Panc1 (cell line): ENCODE measurements around the gene TADA1. TPM values are rescaled to one million over a fixed set of nuclear protein-coding genes. Genes with fewer than 3 reads are reported as not detected.

Experiments used
- ATAC-seq: fragments of 200-7000 bp; cut with Tn5 transposase; 2 replicates; pipeline ENCODE4 v1.9.1; 2020; ENCODE audit warnings: mild to moderate bottlenecking, moderate library complexity
- BruUV-seq: library from RNA; stranded (reverse); fragments of 400-500 nt; replicated peaks from 2 replicates; lab custom pipeline; 2021; lab: Mats Ljungman, UMichigan
- CTCF ChIA-PET: fragments of 300-600 bp; sonication (Branson Sonifier 250); formaldehyde crosslinking; loops from one replicate; lab custom pipeline; 2022; ENCODE audit warnings: antibody characterized with exemption; lab: Charles Lee
- POLR2A ChIA-PET: fragments of 300-600 bp; sonication (Branson Sonifier 250); formaldehyde crosslinking; loops from one replicate; lab custom pipeline; 2022; ENCODE audit warnings: antibody characterized with exemption; lab: Charles Lee
- DNase-seq: peaks from one replicate; pipeline ENCODE4 v3.0.0-alpha.2; 2010; ENCODE audit warnings: low read depth, low spot score
- H3K27ac ChIP-seq: 2 replicates; pipeline ENCODE4 v1.5.1; 2011; ENCODE audit warnings: mild to moderate bottlenecking, low read length, inconsistent platforms
- H3K27me3 ChIP-seq: fragments of 200-500 bp; sonication (Bioruptor generic); 2 replicates; pipeline ENCODE4 v1.6.0; 2014; ENCODE audit warnings: low read length, inconsistent platforms; ENCODE audit not compliant: control insufficient read depth, insufficient read depth
- H3K36me3 ChIP-seq: fragments of 200-500 bp; sonication (Bioruptor generic); 2 replicates; pipeline ENCODE4 v1.5.1; 2014; ENCODE audit warnings: inconsistent platforms, mild to moderate bottlenecking, low read length, moderate library complexity; ENCODE audit not compliant: control insufficient read depth, insufficient read depth
- H3K4me1 ChIP-seq: 2 replicates; pipeline ENCODE4 v1.5.1; 2011; ENCODE audit warnings: inconsistent platforms, mild to moderate bottlenecking, low read length, moderate library complexity; ENCODE audit not compliant: control insufficient read depth, insufficient read depth
- H3K4me3 ChIP-seq, 2 experiments: 2 replicates each; pipeline ENCODE4 v1.5.1; 2011 to 2012; ENCODE audit warnings: low read depth in 2 of 2, low read length in 2 of 2, mild to moderate bottlenecking in 2 of 2, inconsistent platforms in 1 of 2, moderate library complexity in 1 of 2
- H3K9me3 ChIP-seq: fragments of 200-500 bp; sonication (Bioruptor generic); 2 replicates; pipeline ENCODE4 v1.5.1; 2014; ENCODE audit warnings: low read depth, mild to moderate bottlenecking, inconsistent platforms, low read length, moderate library complexity; ENCODE audit not compliant: control insufficient read depth, insufficient read depth
- CTCF ChIP-seq: fragments of 450-650 bp; IDR thresholded peaks from 2 replicates; pipeline ENCODE4 v1.5.1; 2017; ENCODE audit warnings: mild to moderate bottlenecking
- POLR2AphosphoS5 ChIP-seq: IDR thresholded peaks from 2 replicates; pipeline ENCODE4 v1.6.1; 2012; ENCODE audit warnings: mild to moderate bottlenecking, low read depth, low read length, moderate library complexity
- REST ChIP-seq, 2 experiments: IDR thresholded peaks; 2 replicates each; pipeline ENCODE4 v1.6.1; 2011 to 2012; ENCODE audit warnings: low read depth in 2 of 2, control low read depth in 1 of 2, low read length in 1 of 2, mild to moderate bottlenecking in 1 of 2, moderate library complexity in 1 of 2; ENCODE audit not compliant: insufficient read depth in 1 of 2
- SIN3A ChIP-seq: IDR thresholded peaks from 2 replicates; pipeline ENCODE4 v1.6.1; 2012; ENCODE audit warnings: low read depth, mild to moderate bottlenecking, low read length, moderate library complexity, borderline replicate concordance; ENCODE audit not compliant: insufficient read depth
- TCF7L2 ChIP-seq: IDR thresholded peaks from 2 replicates; pipeline ENCODE4 v1.6.1; 2011; ENCODE audit warnings: mild to moderate bottlenecking, low read depth, low read length, inconsistent platforms
- in situ Hi-C: cut with HindIII; loops from 2 replicates; pipeline ENCODE4 v1.10.0; 2016; ENCODE audit warnings: low sequenced_read_pairs, low pct_unique_long_range_greater_than_20kb
- intact Hi-C: fragments of 100-400 bp; cut with micrococcal nuclease; formaldehyde crosslinking; loops from one replicate; pipeline ENCODE4 v1.10.0; 2022; ENCODE audit not compliant: unreplicated experiment
- total RNA-seq: library from RNA; stranded (reverse); gene quantifications from one replicate; pipeline ENCODE4 v1.2.1, GENCODE V29; 2021; ENCODE audit not compliant: unreplicated experiment

The TADA1 gene
- total RNA-seq, 1 experiment from 2014 or later: 12.3 TPM

DNA sequence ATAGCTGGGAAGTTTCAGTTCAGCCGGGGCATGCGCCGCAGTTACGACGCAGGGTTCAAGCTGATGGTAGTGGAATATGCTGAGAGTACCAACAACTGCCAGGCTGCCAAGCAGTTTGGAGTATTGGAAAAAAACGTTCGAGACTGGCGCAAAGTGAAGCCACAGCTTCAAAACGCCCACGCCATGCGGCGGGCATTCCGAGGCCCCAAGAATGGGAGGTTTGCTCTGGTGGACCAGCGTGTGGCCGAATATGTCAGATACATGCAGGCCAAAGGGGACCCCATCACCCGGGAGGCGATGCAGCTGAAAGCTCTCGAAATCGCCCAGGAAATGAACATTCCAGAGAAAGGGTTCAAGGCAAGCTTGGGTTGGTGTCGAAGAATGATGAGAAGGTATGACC is 26.9 kb downstream of the TADA1 start:
- peaks cover 79% of the 10 kb centered on the region for H3K36me3 ChIP-seq
- no peaks in the 10 kb centered on the region for H3K9me3 ChIP-seq
- no peak for DNase-seq
- H3K4me1 ChIP-seq: no peaks in the 10 kb centered on the region
- ATAC-seq: no peak
- H3K4me3 ChIP-seq: no peak overlapping the region
- TF ChIP-seq SIN3A (no peak), POLR2AphosphoS5 (no peak), CTCF (no peak), REST (IDR thresholded peaks at IDR 0.05; ENCODE audit: insufficient read depth in 1 of 2, low read depth in 2 of 2, low read length in 1 of 2) (no peak), TCF7L2 (no peak)
- intact Hi-C loops: loop anchor here (10.0 kb wide), 1 partner anchor 924 kb away; no protein-coding TSS in a partner anchor
- ChIA-PET POLR2A (no interaction called here), CTCF (no interaction called here)
- H3K27me3 ChIP-seq: no peaks in the 10 kb centered on the region
- in situ Hi-C loops: no loop called here
- BruUV-seq: no TSS peak
- H3K27ac ChIP-seq: no peak overlapping the region

GRCh38 chr1:166848193-166848592 is 27.9 kb downstream of the TADA1 start:
- peaks cover 79% of the 10 kb centered on the region for H3K36me3 ChIP-seq
- intact Hi-C loops: loop anchor here (10.0 kb wide), 1 partner anchor 923 kb away; no protein-coding TSS in a partner anchor
- TF ChIP-seq POLR2AphosphoS5: no peak
- TF ChIP-seq CTCF: no peak
- TF ChIP-seq SIN3A: no peak
- no TSS peak for BruUV-seq
- no peak overlapping the region for H3K4me3 ChIP-seq
- no peaks in the 10 kb centered on the region for H3K27me3 ChIP-seq
- no peaks in the 10 kb centered on the region for H3K9me3 ChIP-seq
- CTCF ChIA-PET: no interaction called here
- no peaks in the 10 kb centered on the region for H3K4me1 ChIP-seq
- ATAC-seq (no peak), DNase-seq (no peak)
- POLR2A ChIA-PET: interaction anchor here (0.6 kb wide), 1 partner anchor 372 kb away, joined by 10 read pairs; the partner anchor contains the start of gene POU2F1
- H3K27ac ChIP-seq: no peak overlapping the region
- in situ Hi-C loops: no loop called here
